GM13977 (cell line): ENCODE results near the gene NLRP1.

Source experiments
- DNase-seq: peaks from one replicate; pipeline ENCODE4 v3.0.0; 2012; ENCODE audit warnings: low spot score
- in situ Hi-C: fragments of 300-500 bp; cut with MboI; formaldehyde crosslinking; loops from one replicate; pipeline ENCODE4 v1.12.0; 2022; ENCODE audit warnings: low sequenced_read_pairs, low pct_unique_long_range_greater_than_20kb, mixed read lengths, inconsistent platforms; ENCODE audit not compliant: unreplicated experiment
- TF ChIP-seq, protein P1 (sequence below): IDR thresholded peaks from 2 replicates; pipeline ENCODE4 v1.5.1; 2012; ENCODE audit warnings: mild to moderate bottlenecking, control low read depth; ENCODE audit not compliant: insufficient read depth; ENCODE audit errors: extremely low read depth, missing control alignments

NLRP1 gene

DNA sequence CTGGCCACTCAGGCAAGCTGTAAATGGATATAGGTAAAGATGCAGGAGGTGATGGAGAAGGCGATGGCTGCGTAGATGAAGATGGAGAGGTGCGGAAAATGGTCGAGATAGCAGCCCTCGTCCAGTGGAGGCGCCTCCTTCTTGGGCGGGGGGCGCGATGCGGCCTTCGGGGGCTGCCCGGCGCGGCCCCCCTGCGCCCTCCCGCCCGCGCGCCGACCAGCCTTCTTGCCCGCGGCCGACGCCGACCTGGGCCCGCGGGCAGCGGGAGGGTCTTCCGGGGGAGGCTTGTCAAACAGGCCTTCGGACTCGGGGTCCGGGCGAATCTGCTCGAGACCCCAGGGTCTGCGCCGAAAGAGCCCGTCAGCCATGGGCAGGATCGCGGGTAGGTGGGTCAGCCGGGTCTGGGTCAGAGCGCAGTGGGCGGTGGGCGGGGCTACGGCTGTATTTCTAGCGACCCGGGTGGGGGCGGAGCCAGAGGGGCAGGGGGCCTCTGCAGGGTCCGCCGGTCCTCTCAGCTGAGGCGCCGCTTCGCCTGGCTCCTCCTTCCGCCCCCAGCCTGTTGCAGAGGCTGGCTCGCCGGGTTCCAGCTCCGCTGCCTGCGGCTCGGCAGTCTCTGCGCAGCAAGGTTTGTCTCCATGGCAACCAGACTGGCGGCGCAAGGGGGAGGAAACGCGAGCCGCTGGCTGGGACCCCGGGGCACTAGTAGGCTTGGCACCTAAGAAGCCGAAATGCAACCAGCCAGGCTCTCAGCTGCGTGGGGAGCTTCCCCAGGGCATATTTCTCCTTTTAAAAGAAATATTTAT is 83.5 kb downstream of the NLRP1 start:
- TF ChIP-seq, protein P1, sequence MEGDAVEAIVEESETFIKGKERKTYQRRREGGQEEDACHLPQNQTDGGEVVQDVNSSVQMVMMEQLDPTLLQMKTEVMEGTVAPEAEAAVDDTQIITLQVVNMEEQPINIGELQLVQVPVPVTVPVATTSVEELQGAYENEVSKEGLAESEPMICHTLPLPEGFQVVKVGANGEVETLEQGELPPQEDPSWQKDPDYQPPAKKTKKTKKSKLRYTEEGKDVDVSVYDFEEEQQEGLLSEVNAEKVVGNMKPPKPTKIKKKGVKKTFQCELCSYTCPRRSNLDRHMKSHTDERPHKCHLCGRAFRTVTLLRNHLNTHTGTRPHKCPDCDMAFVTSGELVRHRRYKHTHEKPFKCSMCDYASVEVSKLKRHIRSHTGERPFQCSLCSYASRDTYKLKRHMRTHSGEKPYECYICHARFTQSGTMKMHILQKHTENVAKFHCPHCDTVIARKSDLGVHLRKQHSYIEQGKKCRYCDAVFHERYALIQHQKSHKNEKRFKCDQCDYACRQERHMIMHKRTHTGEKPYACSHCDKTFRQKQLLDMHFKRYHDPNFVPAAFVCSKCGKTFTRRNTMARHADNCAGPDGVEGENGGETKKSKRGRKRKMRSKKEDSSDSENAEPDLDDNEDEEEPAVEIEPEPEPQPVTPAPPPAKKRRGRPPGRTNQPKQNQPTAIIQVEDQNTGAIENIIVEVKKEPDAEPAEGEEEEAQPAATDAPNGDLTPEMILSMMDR: no peak
- peak; percentile 93 for DNase-seq
- in situ Hi-C loops: no loop called here

- TF ChIP-seq, protein P1: no peak
- DNase-seq: no peak
- in situ Hi-C loops: no loop called here
Measured at GRCh38 chr17:5500247-5500588, 84.1 kb downstream of the NLRP1 start.

- no peak for DNase-seq
- in situ Hi-C loops: no loop called here
- TF ChIP-seq, protein P1: no peak
Measured at GRCh38 chr17:5499476-5500231, 84.7 kb downstream of the NLRP1 start.

- in situ Hi-C loops: no loop called here
Measured at GRCh38 chr17:5492970-5493369, 91.3 kb downstream of the NLRP1 start.

GRCh38 chr17:5488752-5489151 is 95.6 kb downstream of the NLRP1 start:
- TF ChIP-seq, protein P1: no peak
- no peak for DNase-seq
- in situ Hi-C loops: no loop called here

More at GRCh38 chr17:5492970-5493369, 91.3 kb downstream of the NLRP1 start:
- DNase-seq: no peak
- TF ChIP-seq, protein P1: no peak

- TF ChIP-seq, protein P1: no peak
- in situ Hi-C loops: no loop called here
- DNase-seq: peak; percentile 98
Measured at GRCh38 chr17:5486206-5487124, 97.8 kb downstream of the NLRP1 start, which contains the start of gene MIS12. TSS of gene MIS12 (plus strand) at chr17:5486566. CDS start at chr17:5488863, 2,297 bp downstream.
